ENCODE measurements around the gene KRT76.
"Not testable (repeated sequence)": the region's sequence is repeated elsewhere in the genome, so short reads cannot be mapped to it uniquely, and the experiment has no call there.

The KRT76 gene

DNA sequence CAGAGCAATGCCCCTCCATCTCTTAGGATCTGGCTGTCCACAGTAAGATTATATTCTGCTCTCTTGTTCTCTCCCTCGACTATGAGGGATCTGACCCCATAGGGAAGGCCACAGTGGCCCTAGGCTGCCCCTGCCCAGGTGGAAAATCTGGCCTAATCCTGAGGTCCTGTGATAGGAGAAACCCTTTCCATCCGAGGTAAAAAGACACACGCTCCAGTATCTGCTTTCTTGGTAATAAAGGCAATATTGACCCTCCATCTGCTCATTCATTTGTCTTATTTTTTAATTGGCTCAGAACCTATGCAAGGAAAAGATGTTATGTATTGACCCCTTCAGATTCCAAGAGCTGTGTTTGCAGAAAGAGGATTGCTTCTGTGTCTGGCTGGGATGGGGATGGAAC is 9.7 kb downstream of the KRT76 start:
- DNase-seq = no peak
- in situ Hi-C loops (cut with MboI; ENCODE audit: low pct_unique_long_range_greater_than_20kb, low sequenced_read_pairs) = no loop called here

DNA sequence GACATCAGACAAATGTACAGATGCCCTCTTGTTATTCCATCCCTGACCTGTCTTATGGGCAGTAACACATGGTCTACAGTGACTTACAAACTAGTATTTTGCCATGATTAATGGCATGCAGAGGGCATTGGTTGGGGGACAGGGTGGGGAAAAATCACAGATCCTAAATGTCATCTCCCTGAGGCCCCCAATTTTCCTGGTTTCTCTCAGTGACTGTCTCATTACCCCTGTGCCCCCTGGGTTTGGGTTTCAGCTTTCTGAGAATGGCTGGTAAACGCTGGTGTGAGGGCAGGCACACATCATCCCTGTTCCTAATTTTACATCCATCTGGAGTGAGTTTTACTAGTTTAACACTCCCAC is 10.1 kb downstream of the KRT76 start:
- in situ Hi-C loops (cut with MboI; ENCODE audit: low pct_unique_long_range_greater_than_20kb, low sequenced_read_pairs) = no loop called here
- DNase-seq = no peak

DNA sequence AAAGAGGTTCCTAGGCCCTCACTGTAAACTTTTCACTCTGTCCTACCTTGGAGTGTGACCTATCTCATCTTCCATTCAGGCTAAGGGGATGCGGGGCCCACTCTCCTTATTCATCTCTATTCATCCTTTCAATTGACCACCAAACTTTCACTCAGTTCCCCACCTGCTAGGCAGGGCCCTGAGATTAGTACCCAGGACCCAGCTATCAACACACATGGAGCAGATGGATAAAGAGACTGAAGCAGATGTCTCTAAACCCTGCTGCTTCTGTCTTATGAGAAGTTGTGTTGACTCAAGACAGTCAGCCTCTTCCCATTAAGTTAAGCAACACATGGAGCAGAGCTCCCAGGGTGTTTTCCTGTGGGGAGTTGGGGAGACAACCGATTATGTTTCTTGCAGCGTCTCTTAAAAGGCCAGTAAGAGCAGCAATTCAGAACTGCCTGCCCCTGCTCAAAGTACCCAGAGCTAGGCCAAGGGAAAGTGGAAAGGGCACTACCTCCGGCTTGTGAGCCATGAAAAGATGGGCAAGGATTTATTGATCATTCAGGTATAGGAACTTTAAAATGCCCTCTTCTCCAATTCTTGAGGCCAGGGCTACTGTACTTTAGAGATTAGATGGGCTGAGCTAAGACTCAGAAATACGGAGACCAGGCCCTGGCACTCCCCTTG is 10.7 kb downstream of the KRT76 start:
- in situ Hi-C loops (cut with MboI; ENCODE audit: low pct_unique_long_range_greater_than_20kb, low sequenced_read_pairs) = no loop called here

DNA sequence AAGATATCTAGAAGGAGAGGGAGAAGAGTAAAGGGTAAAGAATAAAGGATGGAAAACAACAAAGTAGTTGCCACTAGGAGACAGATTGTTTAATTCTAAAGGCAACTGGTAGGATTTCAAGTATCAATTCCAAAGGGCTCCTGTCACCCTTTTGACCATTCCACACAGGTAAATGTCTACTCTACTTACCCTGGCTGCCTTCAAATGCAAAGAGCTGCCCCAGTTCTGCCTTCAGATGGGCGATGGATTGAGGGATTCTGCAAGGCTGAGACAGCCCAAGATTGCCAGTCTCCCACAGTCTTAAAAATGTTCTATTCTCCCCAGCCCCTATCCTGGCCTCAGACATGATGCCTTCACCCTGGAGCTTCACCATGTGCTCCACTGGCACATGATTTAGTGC is 11.4 kb downstream of the KRT76 start:
- in situ Hi-C loops (cut with MboI; ENCODE audit: low pct_unique_long_range_greater_than_20kb, low sequenced_read_pairs) = no loop called here
- DNase-seq = no peak

More for the DNA sequence above, 10.7 kb downstream of the KRT76 start:
- no peak for DNase-seq

DNA sequence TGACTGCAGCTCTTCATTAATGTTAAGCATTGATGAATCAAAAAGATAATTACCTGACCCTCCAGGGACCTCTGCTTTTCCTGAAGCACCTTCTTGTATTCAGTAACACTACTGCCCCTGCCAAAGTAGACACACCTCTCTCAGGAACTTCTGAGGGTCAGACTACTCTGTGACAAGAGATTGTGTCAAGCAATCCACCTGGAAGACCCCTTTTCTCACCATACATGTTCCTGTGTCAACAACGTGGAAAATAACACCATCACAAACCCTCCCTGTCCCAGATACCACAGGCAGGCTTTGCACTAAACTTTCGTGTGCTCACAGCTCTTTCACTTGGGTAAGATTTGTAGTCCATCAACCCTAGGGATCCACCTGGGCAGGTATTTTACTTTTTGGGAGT is 13.2 kb downstream of the KRT76 start:
- in situ Hi-C loops (cut with MboI; ENCODE audit: low pct_unique_long_range_greater_than_20kb, low sequenced_read_pairs) = no loop called here
- no peak for DNase-seq

DNA sequence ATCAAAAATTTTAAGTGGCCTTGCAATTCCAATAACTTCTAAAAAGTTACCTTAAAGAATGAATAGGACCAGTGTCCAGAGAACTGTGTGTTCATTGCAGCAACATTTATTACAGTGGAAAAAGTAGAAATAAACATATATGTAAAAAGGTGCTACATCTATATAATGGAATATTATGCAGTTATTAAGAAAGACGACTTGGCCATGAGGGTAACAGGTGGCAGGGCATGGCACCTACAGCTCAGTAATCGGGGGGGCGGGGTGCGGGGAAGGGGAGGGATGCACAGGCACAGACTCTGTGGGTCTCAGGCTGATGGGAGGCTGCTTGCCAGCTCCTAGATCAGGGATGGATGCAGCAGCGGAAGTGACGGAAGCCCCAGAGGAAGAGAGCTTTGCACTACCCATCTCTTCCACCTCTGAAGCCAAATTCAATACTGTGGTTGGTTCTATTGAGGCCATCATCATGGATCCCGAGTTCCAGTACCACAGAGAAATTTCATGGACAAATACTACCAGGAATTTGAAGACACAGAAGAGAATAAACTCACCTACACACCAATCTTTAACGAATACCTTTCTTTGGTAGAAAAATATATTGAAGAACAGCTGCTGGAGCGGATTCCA is 14.0 kb downstream of the KRT76 start:
- in situ Hi-C loops (cut with MboI; ENCODE audit: low pct_unique_long_range_greater_than_20kb, low sequenced_read_pairs) = no loop called here

DNA sequence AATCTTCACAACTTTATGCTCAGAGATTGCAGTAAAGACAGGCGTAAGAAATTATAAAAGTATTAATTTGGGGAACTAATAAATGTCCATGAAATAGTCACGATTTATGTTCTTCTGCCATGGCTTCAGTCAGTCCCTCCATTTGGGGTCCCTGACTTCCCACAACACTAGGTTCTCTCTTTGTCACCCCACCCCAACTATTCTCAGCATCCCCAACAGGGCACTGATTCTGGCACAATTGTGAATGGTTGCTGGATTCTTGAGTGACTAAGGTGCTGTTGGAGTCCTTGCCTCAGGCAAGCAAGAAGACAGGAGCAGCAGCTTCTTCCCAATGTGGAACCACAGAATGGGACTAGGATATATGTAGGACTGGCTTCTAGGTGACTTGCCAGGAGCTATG is 15.3 kb downstream of the KRT76 start:
- in situ Hi-C loops (cut with MboI; ENCODE audit: low pct_unique_long_range_greater_than_20kb, low sequenced_read_pairs) = no loop called here
- no peak for DNase-seq

More for the DNA sequence above, 14.0 kb downstream of the KRT76 start:
- no peak for DNase-seq

DNA sequence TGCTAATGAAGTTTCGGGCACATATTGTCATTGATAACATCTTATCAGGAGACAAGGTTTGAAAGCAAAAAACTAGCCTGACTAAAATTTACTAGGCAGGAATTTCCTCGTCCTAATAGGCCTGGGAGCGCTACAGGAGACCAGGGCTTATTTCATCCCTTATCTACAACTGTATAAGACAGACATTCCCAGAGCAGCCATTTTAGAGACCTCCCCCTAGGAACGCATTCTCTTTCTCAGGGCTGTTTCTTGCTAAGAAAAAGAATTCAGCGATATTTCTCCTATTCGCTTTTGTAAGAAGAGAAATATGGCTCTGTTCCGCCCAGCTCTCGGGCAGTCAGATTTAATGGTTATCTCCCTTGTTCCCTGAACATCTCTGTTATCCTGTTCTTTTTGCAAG is 15.9 kb downstream of the KRT76 start:
- DNase-seq; in situ Hi-C loops (cut with MboI; ENCODE audit: low pct_unique_long_range_greater_than_20kb, low sequenced_read_pairs): not testable (repeated sequence)

DNA sequence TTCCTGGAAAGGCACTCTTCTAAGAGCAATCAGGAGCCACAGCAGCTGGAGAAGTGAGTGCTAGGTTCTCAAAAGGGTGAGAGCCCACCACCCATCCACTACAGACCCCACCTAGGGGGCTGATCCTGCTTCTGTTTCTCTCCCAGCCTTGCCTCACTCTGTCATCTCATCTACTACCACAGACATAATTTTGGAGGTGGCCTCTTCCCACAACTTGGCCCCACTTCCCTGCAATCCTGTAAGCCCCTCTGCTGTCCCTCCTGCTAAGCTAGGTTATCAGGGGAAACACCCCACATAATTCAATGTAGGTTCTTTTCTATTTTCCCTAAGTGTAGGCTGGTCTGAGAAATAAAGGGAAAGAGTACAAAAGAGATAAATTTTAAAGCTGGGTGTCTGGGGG is 16.5 kb downstream of the KRT76 start:
- DNase-seq = no peak
- in situ Hi-C loops (cut with MboI; ENCODE audit: low pct_unique_long_range_greater_than_20kb, low sequenced_read_pairs) = no loop called here

DNA sequence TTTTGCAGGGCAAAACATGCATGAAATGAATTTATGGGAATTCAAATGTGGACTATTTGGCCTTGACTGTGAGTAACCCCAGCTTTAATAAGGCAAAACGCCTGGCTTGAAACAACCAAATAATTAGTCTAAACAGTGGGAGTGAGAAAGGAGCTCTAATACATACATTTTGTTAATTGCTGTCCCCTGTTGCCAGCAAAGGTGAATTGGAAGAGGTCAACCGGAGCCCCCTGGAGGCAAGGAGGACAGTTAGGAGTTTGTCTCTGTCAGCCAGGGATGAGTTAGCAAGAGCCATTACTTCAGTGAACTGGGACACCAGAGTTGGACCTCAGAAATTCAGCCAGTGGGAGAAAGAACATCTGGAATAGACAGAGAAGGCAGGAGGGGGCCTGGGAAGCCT is 17.4 kb downstream of the KRT76 start:
- no peak for DNase-seq
- in situ Hi-C loops (cut with MboI; ENCODE audit: low pct_unique_long_range_greater_than_20kb, low sequenced_read_pairs) = no loop called here

DNA sequence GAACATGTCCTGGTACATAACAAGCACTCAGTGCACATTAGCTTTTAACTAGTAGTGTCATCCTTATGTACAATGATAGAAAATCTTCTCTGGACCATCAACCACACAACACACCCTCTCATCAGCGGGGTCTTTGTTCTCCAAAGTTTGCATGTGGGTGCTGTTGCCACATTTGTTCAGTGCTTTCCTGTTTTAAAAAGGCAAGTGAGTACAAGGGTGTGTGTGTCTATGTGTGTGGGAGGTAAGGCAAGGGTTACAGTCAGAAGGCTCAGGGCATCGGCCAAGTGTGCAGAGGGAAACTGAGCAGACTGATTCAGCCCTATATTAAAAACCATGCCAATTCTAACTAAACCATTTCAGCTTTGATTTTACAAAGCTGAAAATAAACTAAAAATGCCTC is 17.9 kb downstream of the KRT76 start:
- in situ Hi-C loops (cut with MboI; ENCODE audit: low pct_unique_long_range_greater_than_20kb, low sequenced_read_pairs) = no loop called here
- DNase-seq = no peak

DNA sequence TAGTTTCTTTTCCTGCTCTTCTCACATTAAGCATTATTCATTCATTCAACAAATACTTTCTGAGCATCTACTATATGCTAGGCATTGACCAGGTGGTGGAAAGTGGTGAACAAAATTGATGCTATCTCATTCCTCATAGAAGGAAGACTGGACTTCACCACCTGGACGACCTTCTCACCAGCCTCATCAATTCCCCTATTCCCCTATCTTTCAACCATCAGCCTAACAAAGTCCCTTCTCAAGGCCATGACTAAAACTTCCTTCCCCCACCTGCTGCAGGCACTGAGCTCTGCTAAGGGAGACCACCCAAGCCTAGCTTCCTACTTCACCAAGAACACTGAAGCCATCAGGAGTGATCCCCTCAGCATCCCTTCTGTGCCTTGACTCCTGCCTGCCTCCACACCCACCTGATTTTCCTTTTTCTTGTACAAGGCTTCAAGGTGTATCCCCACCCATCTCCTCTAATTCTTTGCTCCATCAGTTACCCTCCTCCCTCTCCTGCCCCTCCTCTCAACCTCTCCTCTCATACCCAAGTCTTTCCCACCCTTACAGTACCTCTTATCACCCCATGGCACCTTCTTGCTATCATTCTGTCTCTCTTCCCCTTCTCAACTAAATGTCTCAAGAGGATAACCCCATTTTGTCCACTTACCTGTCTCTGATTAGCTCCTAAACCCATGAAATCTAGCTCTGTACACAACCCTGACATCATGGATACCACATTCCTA is 19.5 kb downstream of the KRT76 start:
- DNase-seq = no peak
- in situ Hi-C loops (cut with MboI; ENCODE audit: low pct_unique_long_range_greater_than_20kb, low sequenced_read_pairs) = no loop called here

DNA sequence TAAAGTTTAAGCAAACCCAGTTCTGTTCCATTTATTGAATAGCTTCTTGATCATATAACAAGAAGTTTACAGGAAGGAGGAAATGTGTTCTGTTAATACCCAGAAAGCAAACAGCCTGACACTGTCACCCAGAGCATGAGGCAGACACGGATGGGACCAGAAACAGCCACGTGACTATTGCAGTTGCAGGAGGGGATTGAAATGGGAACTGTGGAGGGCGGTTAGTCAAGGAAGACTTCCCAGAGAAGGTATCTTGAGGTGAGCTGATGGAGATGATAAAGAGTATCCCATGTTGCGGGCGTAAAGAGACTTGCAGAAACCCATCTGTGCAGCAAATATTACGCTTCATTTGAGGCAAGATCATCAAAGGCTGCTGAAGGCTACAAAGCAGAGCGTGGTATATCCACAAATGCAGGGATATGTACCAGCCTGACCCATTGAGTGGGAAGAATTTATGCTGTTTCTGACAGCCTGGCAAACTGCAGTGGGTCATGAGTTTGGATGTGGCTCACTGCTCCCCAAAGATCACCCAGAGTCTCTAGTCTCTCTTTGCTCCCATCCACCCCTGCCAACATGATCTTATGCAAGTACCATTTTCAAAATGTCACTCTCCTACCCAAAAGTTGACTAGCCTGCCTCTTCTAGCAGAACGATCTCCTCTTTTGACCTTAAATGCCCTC is 20.7 kb downstream of the KRT76 start:
- in situ Hi-C loops (cut with MboI; ENCODE audit: low pct_unique_long_range_greater_than_20kb, low sequenced_read_pairs) = no loop called here
- DNase-seq = no peak

DNA sequence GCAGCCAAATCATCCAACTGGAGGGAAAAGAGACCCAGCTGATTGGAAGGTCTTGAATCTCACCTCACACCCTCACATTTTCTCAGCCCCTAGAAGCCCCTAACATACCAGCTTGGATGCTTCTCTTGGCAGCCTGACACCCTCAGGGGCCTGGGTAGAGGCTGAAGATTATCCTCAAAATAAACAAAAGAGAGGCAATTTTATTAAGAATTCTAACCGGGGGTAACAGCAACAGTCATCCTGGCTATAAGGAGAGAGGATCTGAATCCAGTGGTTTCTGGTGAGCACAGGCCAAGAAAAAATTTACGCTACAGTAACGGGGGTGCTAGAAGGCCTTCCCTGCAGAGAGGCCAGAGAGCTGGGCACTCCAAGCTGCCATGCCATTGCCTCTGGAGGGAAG is 21.6 kb downstream of the KRT76 start:
- DNase-seq = no peak
- in situ Hi-C loops (cut with MboI; ENCODE audit: low pct_unique_long_range_greater_than_20kb, low sequenced_read_pairs) = no loop called here

DNA sequence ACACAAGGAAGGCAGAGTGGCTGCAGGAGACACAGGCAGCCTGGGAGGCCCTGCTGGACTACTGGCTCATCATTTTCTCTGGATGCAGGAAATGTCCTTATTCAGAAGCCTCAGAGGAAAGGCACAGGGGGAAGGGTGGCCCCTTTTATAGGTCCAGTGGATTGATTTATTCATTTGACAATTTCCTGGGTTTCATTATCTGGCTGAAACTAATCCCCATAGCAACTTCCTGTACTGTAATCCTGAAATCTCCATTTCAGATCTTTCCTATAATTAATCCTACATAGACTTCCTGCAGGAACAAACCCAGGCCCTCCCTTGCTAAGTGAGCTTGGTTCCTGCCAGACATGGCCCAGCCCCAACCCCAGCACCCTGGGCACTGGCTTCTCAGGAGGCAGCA is 23.0 kb downstream of the KRT76 start:
- no peak for DNase-seq
- in situ Hi-C loops (cut with MboI; ENCODE audit: low pct_unique_long_range_greater_than_20kb, low sequenced_read_pairs) = no loop called here

DNA sequence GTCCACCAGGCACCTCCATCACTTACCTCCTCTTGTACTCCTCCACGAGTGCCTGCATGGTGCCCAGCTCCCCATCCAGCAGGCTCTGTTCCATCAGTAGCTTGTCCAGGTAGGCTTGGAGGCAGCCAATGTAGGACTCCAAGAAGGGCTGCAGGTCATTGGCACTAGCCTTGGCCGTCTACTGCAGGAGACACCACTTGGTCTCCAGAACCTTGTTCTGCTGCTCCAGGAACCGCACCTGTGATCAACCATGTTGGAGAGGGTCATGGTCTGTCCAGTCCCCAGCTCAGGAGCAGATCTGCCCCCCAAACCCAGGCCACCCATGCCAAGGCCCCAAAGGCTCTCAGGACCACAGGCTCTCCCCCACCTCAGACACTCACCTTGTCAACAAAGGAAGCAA is 23.9 kb downstream of the KRT76 start:
- in situ Hi-C loops (cut with MboI; ENCODE audit: low pct_unique_long_range_greater_than_20kb, low sequenced_read_pairs) = no loop called here
- DNase-seq = no peak

DNA sequence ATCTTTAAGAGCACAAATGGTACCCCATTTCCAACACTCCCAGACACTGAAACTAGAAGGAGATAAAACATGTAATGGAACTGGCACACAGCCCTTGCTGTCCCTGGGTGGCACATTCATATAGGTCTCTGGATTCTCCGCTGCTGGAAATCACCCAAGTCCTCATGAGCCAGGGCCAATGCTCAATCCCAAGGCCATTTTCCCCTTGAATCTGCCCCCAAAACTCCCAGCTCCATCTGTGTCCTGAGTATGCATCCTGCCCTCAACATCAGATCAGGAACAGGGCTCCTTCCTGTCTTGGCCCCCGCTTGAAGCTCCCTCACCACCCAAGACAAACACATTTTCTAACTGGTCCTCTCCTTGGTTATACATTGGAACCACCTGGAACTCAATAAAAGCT is 24.6 kb downstream of the KRT76 start:
- no peak for DNase-seq
- in situ Hi-C loops (cut with MboI; ENCODE audit: low pct_unique_long_range_greater_than_20kb, low sequenced_read_pairs) = no loop called here

DNA sequence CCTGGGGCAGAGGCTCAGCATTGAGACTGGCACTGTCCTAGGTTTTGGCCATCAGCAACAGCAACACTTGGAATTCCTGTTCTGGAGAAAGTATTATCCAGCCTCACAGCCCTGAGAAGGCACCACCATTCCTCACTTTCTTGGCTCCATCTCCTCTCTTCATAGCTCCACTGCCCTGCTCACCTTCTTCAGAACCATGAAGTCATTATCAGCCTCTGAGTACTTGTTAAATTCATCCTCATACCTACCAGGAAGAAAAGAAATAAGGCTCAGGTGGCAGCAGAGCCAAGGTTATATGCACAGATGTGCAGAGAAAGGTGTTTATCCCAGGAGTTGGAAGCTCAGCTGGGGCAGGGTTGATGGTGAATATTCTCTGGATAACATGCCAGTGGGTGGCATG is 25.4 kb downstream of the KRT76 start:
- in situ Hi-C loops (cut with MboI; ENCODE audit: low pct_unique_long_range_greater_than_20kb, low sequenced_read_pairs) = no loop called here

DNA sequence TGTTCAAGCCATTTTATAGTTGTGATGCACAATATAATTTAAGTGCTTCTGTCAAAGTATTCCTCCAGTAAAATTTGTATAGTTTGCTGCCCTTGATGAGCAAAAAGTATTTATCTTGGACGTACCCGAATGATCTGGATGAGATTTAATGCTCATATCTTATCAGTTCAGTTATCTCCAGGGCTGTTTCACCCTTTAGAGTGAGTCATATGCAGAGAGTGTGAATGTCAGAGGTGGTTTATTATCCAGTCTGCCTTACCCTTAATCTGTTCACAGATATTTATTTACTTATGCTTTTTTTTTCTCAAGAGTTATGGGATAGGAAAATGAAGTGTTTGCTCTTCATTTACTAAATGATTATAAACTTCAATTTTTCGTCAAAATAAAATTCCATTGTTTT is 26.6 kb downstream of the KRT76 start:
- in situ Hi-C loops (cut with MboI; ENCODE audit: low pct_unique_long_range_greater_than_20kb, low sequenced_read_pairs); DNase-seq: not testable (repeated sequence)

More for the DNA sequence above, 25.4 kb downstream of the KRT76 start:
- DNase-seq = no peak

DNA sequence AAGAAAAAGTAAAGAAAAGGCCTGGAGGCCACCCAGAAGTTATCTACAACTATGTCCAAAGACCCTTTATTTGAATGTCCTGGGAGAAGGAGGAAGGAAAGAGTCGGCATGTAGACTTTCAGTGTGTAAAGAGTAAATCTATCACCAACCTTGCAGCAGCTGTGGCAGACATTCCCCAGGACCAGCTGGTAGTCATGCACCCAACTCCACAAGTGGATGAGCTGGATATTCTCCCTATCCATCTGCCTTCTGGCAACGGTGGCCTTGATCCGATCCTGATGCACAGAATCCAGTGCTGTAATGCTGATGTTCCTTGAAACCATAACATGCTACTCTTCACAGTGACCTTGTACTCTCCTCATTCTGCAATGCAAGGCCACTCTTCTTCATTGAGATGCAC is 27.3 kb downstream of the KRT76 start:
- in situ Hi-C loops (cut with MboI; ENCODE audit: low pct_unique_long_range_greater_than_20kb, low sequenced_read_pairs) = no loop called here
- no peak for DNase-seq
